Tibial artery (tissue), 4 donors: ENCODE measurements around the gene PAPSS2.

ENCODE experiments used
- DNase-seq, 2 donors: peaks; one replicate each; pipeline ENCODE4 v3.0.0-alpha.2; 2019
- H3K27ac ChIP-seq, 2 donors: fragments of 200-600 bp; sonication (generic) in 1 of 2; 1 replicate in 1 of 2; 2 replicates in 1 of 2; pipeline ENCODE4 v1.5.1; 2018 to 2019; ENCODE audit warnings: mild to moderate bottlenecking in 1 of 2
- H3K27me3 ChIP-seq, 2 donors: fragments of 200-600 bp; sonication (generic) in 1 of 2; one replicate each; pipeline versions ENCODE4 v1.5.1 to v1.6.0; 2016 to 2019
- H3K36me3 ChIP-seq, 3 donors: fragments of 200-600 bp; sonication (generic) in 2 of 3; one replicate each; pipeline ENCODE4 v1.5.1; 2016 to 2019; ENCODE audit warnings: mild to moderate bottlenecking in 2 of 3
- H3K4me1 ChIP-seq, 4 donors: fragments of 200-600 bp; sonication (generic) in 2 of 4; 1 replicate in 3 of 4; 2 replicates in 1 of 4; pipeline ENCODE4 v1.5.1; 2016 to 2019
- H3K4me3 ChIP-seq, 2 donors: fragments of 200-600 bp; sonication (generic) in 1 of 2; 1 replicate in 1 of 2; 2 replicates in 1 of 2; pipeline ENCODE4 v1.5.1; 2018 to 2019; ENCODE audit warnings: mild to moderate bottlenecking in 2 of 2
- H3K9me3 ChIP-seq, 3 donors: fragments of 200-600 bp; sonication (generic) in 1 of 3; one replicate each; pipeline ENCODE4 v1.5.1; 2016 to 2019
- intact Hi-C: fragments of 100-400 bp; cut with DNase I; formaldehyde crosslinking; loops from one replicate; pipeline ENCODE4 v1.15.0; 2023; ENCODE audit warnings: low total_unique reads
- TF ChIP-seq, protein P1 (sequence below), 2 experiments: fragments of 200-600 bp in 1 of 2; fragments of 450-650 bp in 1 of 2; IDR thresholded peaks; one replicate each; pipeline ENCODE4 v1.5.1; 2017 to 2019; ENCODE audit warnings: antibody characterized with exemption in 2 of 2, mild to moderate bottlenecking in 1 of 2, moderate library complexity in 1 of 2

PAPSS2 gene

DNA sequence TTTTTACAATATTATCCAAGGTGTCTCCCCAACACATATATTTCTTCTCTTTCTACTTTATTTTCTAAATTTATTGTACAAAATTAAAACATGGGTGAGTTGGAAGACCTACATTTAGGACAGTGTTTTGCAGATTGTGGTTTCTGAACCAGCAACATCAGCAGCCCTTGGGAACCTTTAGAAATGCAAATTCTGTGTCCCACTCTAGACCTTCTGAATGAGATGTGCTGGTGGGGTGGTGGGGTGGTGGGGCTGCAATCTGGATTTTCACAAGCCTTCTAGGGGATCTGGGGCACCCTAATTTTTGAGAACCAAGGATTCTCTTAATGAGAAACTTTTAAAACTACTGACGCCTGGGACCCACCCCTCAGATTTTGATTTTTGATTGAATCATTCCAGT, 7.4 kb upstream of the PAPSS2 start:
- no peak for DNase-seq
- Histone ChIP-seq H3K36me3 (no peaks in the 10 kb centered on the region), H3K9me3 (no peaks in the 10 kb centered on the region), H3K27me3 (no peaks in the 10 kb centered on the region), H3K27ac (no peak overlapping the region), H3K4me3 (no peak overlapping the region), H3K4me1 (peaks cover 0 to 9% (median 5%) of the 10 kb centered on the region in 4 donors)
- TF ChIP-seq, protein P1, sequence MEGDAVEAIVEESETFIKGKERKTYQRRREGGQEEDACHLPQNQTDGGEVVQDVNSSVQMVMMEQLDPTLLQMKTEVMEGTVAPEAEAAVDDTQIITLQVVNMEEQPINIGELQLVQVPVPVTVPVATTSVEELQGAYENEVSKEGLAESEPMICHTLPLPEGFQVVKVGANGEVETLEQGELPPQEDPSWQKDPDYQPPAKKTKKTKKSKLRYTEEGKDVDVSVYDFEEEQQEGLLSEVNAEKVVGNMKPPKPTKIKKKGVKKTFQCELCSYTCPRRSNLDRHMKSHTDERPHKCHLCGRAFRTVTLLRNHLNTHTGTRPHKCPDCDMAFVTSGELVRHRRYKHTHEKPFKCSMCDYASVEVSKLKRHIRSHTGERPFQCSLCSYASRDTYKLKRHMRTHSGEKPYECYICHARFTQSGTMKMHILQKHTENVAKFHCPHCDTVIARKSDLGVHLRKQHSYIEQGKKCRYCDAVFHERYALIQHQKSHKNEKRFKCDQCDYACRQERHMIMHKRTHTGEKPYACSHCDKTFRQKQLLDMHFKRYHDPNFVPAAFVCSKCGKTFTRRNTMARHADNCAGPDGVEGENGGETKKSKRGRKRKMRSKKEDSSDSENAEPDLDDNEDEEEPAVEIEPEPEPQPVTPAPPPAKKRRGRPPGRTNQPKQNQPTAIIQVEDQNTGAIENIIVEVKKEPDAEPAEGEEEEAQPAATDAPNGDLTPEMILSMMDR (IDR thresholded peaks at IDR 0.05) = no peak
- intact Hi-C loops = no loop called here

DNA sequence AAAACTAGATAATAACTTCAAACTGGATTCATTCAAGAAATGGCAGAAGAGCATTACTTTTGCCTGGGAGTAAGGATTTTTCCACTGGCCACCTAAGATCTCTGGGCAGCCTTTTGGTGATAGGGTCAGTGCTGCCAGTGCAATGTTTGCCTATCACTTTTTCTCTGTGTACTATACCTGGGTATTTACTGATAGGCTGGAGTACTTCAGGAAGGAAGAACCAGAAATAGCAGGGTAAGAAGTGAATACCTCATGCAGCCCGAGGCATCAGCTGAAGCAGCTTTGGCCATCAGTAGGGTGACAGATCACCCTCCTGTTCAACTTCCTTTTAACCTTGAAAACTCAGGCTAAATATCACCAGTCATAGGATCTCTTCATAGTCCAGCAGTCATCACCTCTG, 5.5 kb upstream of the PAPSS2 start:
- TF ChIP-seq, protein P1 (IDR thresholded peaks at IDR 0.05) = no peak
- no peak for DNase-seq
- intact Hi-C loops = no loop called here
- Histone ChIP-seq H3K9me3 (no peaks in the 10 kb centered on the region), H3K36me3 (no peaks in the 10 kb centered on the region), H3K4me3 (no peak overlapping the region), H3K27ac (no peak overlapping the region), H3K27me3 (no peaks in the 10 kb centered on the region), H3K4me1 (peaks cover 0 to 27% (median 9%) of the 10 kb centered on the region in 4 donors)

DNA sequence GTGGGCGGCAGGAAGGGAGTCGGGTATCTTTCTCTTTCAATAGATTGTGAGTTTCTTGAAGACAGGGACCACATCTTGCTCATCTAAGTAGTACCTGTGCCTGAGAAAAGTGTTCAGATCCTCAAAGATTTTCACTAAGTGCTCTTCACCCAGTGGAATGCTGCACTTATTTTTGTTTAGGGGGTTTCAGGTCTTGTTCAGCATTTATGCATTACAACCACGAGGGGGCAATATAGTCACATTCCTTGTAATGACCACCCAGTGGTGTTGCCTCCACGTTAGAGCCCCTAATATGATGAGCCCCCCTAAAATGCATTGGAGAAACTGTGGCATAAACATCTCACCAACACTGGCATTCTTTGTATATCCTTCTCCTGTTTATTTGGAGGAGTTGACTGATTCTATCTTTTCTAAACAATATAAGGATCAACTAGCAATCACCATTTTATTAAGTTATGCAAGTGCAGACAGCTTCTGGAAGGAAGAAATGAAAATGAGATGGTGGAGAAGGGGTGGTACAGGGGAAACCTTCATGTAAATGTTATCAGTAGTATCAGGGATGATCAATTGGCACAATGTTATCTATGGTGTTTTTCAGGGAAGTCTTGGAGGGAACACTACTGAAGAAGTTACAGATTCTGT, 3.1 kb upstream of the PAPSS2 start:
- H3K36me3 ChIP-seq = no peaks in the 10 kb centered on the region
- peak overlapping the region; percentile 81 to 88 for H3K27ac ChIP-seq
- no peak overlapping the region for H3K4me3 ChIP-seq
- no peaks in the 10 kb centered on the region for H3K27me3 ChIP-seq
- intact Hi-C loops = no loop called here
- DNase-seq = no peak
- H3K9me3 ChIP-seq = no peaks in the 10 kb centered on the region
- TF ChIP-seq, protein P1 (IDR thresholded peaks at IDR 0.05) = peak; percentile 61 to 68
- H3K4me1 ChIP-seq = peaks cover 0 to 34% (median 14%) of the 10 kb centered on the region in 4 donors

DNA sequence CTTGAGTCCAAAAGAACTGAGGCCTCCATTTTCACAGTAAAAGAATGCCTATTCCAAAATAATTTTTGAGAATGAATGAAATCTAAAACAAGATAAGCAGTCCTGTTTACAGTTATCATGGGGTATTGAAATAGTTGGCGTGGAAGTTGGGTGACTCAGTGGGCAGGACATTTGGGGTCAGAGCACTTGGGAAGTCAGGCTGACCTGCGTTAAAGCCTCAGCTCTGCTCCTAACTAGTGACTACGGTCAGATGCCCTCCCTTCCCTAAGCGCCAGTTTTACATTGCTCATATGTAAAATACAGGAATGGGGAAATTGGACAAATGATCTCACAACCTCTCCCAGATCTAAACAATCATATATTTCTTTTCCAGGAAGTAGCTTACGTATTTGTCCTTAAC, 2.3 kb upstream of the PAPSS2 start:
- Histone ChIP-seq H3K9me3 (no peaks in the 10 kb centered on the region), H3K4me1 (peaks cover 0 to 39% (median 14%) of the 10 kb centered on the region in 4 donors), H3K27me3 (no peaks in the 10 kb centered on the region), H3K36me3 (no peaks in the 10 kb centered on the region), H3K4me3 (no peak overlapping the region), H3K27ac (peak overlapping the region; percentile 81 to 88)
- intact Hi-C loops = no loop called here
- peak; percentile 71 to 79 for DNase-seq
- TF ChIP-seq, protein P1 (IDR thresholded peaks at IDR 0.05) = no peak

DNA sequence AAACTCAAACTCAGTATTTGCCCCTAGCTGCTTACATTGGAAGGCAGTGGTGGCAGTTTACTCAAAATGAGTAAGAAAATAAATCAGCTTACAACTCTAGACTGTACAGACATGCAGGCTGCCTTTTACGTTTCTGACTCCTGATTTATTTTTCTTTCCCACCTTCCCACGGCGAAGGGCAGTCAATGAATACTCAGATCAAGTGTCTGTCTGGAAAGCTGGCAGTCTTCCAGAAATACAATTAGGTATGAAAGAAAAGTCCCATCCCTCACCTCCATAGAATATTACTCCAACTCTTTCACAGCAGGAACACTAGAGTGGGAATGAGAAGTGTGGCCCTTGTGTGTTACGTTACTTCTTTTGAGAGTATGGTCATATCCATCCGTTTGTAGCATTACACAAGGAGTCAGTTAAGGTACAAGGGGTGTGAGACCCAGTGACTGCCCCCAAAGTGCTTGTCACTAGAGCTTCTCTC, 1.3 kb upstream of the PAPSS2 start:
- intact Hi-C loops = no loop called here
- TF ChIP-seq, protein P1 (IDR thresholded peaks at IDR 0.05) = no peak
- Histone ChIP-seq H3K4me3 (no peak overlapping the region), H3K9me3 (no peaks in the 10 kb centered on the region), H3K4me1 (peaks cover 0 to 39% (median 14%) of the 10 kb centered on the region in 4 donors), H3K27ac (peak overlapping the region; percentile 81 to 88), H3K27me3 (no peaks in the 10 kb centered on the region), H3K36me3 (no peaks in the 10 kb centered on the region)
- no peak for DNase-seq
